Vagina (tissue), 2 donors: ENCODE measurements around the gene GPR34. TPM values are rescaled to one million over a fixed set of nuclear protein-coding genes. Genes with fewer than 3 reads are reported as not detected.
"Not testable (repeated sequence)": the region's sequence is repeated elsewhere in the genome, so short reads cannot be mapped to it uniquely, and the experiment has no call there.

ENCODE experiments used
- DNase-seq, 2 donors: peaks; one replicate each; pipeline ENCODE4 v3.0.0-alpha.2; 2017; ENCODE audit errors: extremely low spot score in 2 of 2
- H3K27ac ChIP-seq: fragments of 200-600 bp; sonication (generic); one replicate; pipeline ENCODE4 v1.5.1; 2019
- H3K27me3 ChIP-seq: fragments of 200-600 bp; sonication (generic); one replicate; pipeline ENCODE4 v1.5.1; 2019
- H3K36me3 ChIP-seq, 2 donors: fragments of 200-600 bp; sonication (generic); one replicate each; pipeline ENCODE4 v1.5.1; 2017 to 2019
- H3K4me1 ChIP-seq: fragments of 200-600 bp; sonication (generic); one replicate; pipeline ENCODE4 v1.5.1; 2019
- H3K4me3 ChIP-seq, 2 donors: fragments of 200-600 bp; sonication (generic); 1 replicate in 1 of 2; 2 replicates in 1 of 2; pipeline ENCODE4 v1.5.1; 2016 to 2019
- H3K9me3 ChIP-seq: fragments of 200-600 bp; sonication (generic); one replicate; pipeline ENCODE4 v1.5.1; 2019
- POLR2A ChIP-seq, 2 donors: fragments of 450-650 bp; IDR thresholded peaks; one replicate each; pipeline ENCODE4 v1.6.1; 2017; ENCODE audit warnings: antibody characterized with exemption in 2 of 2, mild to moderate bottlenecking in 2 of 2, moderate library complexity in 2 of 2
- POLR2AphosphoS5 ChIP-seq, 2 donors: sonication (generic); formaldehyde crosslinking; IDR thresholded peaks; one replicate each; pipeline ENCODE4 v1.9.0; 2017; ENCODE audit warnings: antibody characterized with exemption in 2 of 2, mild to moderate bottlenecking in 2 of 2, low read depth in 1 of 2; ENCODE audit not compliant: insufficient read depth in 1 of 2
- intact Hi-C: fragments of 100-400 bp; cut with DNase I; formaldehyde crosslinking; loops from one replicate; pipeline ENCODE4 v1.15.1; 2023
- total RNA-seq: library from RNA; depleted of rRNA; stranded (reverse); fragments of >200 nt; gene quantifications from one replicate; pipeline ENCODE4 v1.2.3, GENCODE V29; 2016
- TF ChIP-seq, protein P1 (sequence below), 3 experiments: fragments of 450-650 bp in 2 of 3; fragments of 200-600 bp in 1 of 3; sonication (generic) in 1 of 3; IDR thresholded peaks; one replicate each; pipeline ENCODE4 v1.5.1; 2017 to 2019; ENCODE audit warnings: antibody characterized with exemption in 3 of 3, mild to moderate bottlenecking in 2 of 3, moderate library complexity in 2 of 3

Gene GPR34
- total RNA-seq, 1 donor from 2014 or later, result 3.2 TPM

DNA sequence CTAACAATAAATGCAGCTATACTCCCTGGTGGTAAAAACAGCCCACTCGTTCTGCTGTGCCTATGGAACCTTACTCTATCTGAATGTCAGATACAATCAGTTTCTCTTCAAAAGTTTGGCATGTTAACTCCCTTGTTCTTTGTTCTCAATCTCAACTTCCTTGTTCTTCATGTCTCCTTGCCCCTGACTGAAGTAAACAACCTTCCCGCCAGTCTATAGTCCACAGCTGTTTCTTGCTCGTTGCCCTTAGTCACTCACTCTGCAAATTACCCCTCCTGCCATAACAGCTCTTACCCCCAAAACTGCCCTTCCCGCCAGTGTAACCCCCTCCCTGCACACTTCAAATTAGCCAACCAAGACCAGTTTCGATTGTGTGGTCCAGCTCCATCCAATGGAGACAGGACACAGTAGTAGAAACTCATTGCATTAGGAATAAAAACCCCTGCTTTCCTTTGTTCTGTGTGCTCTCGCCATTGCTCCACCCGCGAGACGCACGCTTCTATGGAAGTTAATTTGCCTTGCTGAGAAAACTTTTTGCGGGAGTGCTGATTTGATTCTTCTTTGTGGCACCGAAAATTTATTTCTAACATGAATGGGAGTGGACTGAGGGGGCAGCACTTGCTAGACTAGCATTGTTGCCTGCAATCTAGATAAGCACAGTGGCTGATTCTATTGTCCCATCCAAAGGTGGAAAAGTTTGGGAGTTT, 28.1 kb downstream of the GPR34 start:
- intact Hi-C loops, result no loop called here
- Histone ChIP-seq H3K9me3 (no peaks in the 10 kb centered on the region), H3K4me1 (no peaks in the 10 kb centered on the region), H3K27ac (no peak overlapping the region), H3K4me3 (no peak overlapping the region), H3K36me3 (no peaks in the 10 kb centered on the region), H3K27me3 (no peaks in the 10 kb centered on the region)
- no peak for DNase-seq
- TF ChIP-seq POLR2A (IDR thresholded peaks at IDR 0.05) (no peak), POLR2AphosphoS5 (IDR thresholded peaks at IDR 0.05; ENCODE audit: insufficient read depth in 1 of 2, low read depth in 1 of 2) (no peak)
- TF ChIP-seq, protein P1, sequence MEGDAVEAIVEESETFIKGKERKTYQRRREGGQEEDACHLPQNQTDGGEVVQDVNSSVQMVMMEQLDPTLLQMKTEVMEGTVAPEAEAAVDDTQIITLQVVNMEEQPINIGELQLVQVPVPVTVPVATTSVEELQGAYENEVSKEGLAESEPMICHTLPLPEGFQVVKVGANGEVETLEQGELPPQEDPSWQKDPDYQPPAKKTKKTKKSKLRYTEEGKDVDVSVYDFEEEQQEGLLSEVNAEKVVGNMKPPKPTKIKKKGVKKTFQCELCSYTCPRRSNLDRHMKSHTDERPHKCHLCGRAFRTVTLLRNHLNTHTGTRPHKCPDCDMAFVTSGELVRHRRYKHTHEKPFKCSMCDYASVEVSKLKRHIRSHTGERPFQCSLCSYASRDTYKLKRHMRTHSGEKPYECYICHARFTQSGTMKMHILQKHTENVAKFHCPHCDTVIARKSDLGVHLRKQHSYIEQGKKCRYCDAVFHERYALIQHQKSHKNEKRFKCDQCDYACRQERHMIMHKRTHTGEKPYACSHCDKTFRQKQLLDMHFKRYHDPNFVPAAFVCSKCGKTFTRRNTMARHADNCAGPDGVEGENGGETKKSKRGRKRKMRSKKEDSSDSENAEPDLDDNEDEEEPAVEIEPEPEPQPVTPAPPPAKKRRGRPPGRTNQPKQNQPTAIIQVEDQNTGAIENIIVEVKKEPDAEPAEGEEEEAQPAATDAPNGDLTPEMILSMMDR (IDR thresholded peaks at IDR 0.05), result no peak

DNA sequence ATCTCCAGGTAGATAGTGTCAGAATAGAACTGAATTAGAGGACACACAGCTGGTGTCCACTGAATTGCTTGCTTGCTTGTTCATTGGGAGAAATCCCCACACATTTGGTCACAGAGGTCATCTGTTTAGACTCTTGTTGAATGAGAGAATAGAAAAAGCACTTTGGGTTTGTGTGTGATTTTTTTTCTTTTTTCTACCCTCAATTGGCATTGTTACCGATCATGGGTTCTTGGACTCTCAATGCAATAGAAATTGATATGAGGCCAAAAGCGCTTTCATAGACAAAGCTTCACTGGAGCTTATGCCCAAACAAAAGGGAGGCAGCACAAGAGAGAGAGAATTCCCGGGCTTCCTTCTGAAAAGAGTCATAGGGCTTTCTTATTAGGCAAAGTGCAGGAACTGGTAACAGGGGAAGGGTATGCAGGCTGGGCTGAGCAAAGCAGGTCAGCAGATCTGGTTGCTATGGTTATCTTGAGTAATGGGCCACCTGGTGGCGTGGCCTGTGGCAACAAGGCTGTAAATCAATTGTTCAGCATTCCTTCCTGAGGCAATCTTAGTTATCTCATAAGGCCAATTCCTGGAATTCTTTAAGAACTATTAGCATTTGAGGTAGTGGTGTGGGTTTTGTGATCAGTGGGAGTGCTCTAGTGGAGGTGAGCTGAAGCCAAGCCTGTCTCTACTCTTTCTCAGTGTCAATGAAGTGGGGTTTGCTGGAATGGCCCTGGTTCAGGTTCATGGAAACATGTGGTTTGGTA, 29.9 kb downstream of the GPR34 start:
- Histone ChIP-seq H3K36me3 (no peaks in the 10 kb centered on the region), H3K27ac (no peak overlapping the region), H3K4me3 (no peak overlapping the region), H3K4me1 (no peaks in the 10 kb centered on the region), H3K9me3 (no peaks in the 10 kb centered on the region), H3K27me3 (no peaks in the 10 kb centered on the region)
- DNase-seq, result no peak
- TF ChIP-seq POLR2AphosphoS5 (IDR thresholded peaks at IDR 0.05; ENCODE audit: insufficient read depth in 1 of 2, low read depth in 1 of 2) (no peak), POLR2A (IDR thresholded peaks at IDR 0.05) (no peak)
- TF ChIP-seq, protein P1 (IDR thresholded peaks at IDR 0.05), result no peak
- intact Hi-C loops, result no loop called here

DNA sequence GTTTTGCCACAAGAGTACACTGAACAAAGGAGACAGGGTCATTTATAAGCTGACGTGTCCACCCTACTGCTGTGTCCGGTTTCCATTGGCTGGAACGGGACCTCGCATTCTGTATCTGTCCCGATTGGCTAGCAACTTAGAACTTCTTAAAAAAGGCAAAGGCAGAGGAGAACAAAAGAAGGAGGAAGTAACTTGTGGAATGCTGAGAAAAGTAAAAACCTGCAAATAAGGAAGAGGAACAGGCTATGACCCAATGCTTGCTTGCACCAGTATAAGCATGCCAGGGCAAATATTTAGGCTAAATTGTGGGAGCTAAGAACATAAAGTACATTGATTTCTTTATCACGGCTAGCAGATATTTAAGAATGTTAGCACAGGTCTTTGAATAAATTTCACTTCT, 30.8 kb downstream of the GPR34 start:
- H3K4me3 ChIP-seq, H3K27ac ChIP-seq, H3K9me3 ChIP-seq, DNase-seq, H3K4me1 ChIP-seq, intact Hi-C loops, H3K27me3 ChIP-seq, H3K36me3 ChIP-seq: not testable (repeated sequence)

DNA sequence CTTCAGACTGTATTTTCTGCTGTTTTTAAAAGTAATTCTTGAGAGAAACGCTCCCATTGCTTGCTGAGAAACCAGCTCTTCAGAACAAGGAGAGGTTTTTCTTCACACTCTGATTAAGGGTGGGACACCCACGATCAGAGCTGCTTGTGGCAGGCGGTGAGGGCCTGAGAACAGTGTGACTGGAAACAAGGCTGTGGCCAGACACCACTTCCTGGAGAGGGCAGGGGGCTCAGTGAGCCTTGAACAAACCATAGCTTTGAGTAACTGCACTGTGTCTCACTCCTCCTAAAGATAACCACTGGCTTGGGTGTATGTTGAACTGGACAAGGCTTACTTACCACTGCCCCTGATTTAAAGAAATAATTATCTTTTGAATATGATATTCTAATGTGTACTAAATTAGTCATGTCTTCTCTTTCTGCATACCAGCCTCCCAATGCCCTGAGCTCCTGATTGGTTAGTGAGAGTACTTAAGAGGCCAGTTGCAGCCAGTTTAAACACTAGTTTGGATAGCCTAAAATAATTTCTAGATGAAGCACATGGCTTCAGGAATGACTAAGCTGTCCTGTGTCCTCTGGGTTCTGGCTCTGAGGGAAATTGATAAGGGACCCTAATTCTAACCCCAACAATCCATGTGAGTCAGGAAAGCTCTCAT, 31.5 kb downstream of the GPR34 start:
- intact Hi-C loops, result no loop called here
- TF ChIP-seq POLR2A (IDR thresholded peaks at IDR 0.05), result no peak
- TF ChIP-seq, protein P1 (IDR thresholded peaks at IDR 0.05), result no peak
- no peak for TF ChIP-seq POLR2AphosphoS5 (IDR thresholded peaks at IDR 0.05; ENCODE audit: insufficient read depth in 1 of 2, low read depth in 1 of 2)
- DNase-seq, result no peak

DNA sequence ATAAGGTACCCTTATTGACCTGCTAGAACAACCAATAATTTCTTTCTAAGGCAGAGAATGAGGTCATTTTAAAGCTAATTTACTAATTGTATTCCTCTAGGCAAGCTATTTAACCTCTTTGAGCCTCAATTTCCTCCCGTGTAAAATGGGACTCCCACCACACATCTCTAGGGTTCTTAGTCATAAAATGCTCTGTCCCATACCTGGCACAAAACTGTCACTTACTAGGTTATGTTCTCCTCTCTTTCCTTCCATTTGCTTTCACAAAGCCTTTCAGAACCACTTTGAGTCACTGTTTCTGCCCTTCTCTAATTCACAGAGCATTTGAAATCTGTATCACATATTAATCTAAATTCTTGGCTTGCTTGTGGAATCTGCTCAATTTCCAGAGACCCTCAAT, 32.8 kb downstream of the GPR34 start:
- Histone ChIP-seq H3K4me3 (no peak overlapping the region), H3K27me3 (no peaks in the 10 kb centered on the region), H3K4me1 (no peaks in the 10 kb centered on the region), H3K27ac (no peak overlapping the region), H3K36me3 (no peaks in the 10 kb centered on the region), H3K9me3 (no peaks in the 10 kb centered on the region)
- no peak for DNase-seq
- intact Hi-C loops, result no loop called here
- TF ChIP-seq, protein P1 (IDR thresholded peaks at IDR 0.05), result no peak
- TF ChIP-seq POLR2AphosphoS5 (IDR thresholded peaks at IDR 0.05; ENCODE audit: insufficient read depth in 1 of 2, low read depth in 1 of 2), result no peak
- TF ChIP-seq POLR2A (IDR thresholded peaks at IDR 0.05), result no peak

More for the DNA sequence above, 31.5 kb downstream of the GPR34 start:
- no peaks in the 10 kb centered on the region for H3K9me3 ChIP-seq
- H3K4me3 ChIP-seq, result no peak overlapping the region
- no peaks in the 10 kb centered on the region for H3K36me3 ChIP-seq
- H3K27me3 ChIP-seq, result no peaks in the 10 kb centered on the region
- H3K27ac ChIP-seq, result no peak overlapping the region
- H3K4me1 ChIP-seq, result no peaks in the 10 kb centered on the region
